ENCODE data around the gene KCNT1.

The KCNT1 gene

GRCh38 chr9:135673941-135674340, 28.0 kb upstream of the KCNT1 start:
- DNase-seq (ENCODE audit: low spot score) = no peak

- no peak for DNase-seq (ENCODE audit: low spot score)
Observed at GRCh38 chr9:135674977-135675376, 27.0 kb upstream of the KCNT1 start.

- DNase-seq (ENCODE audit: low spot score) = no peak
Observed at GRCh38 chr9:135676891-135677290, 25.1 kb upstream of the KCNT1 start.

GRCh38 chr9:135677641-135678168, 24.3 kb upstream of the KCNT1 start:
- no peak for DNase-seq (ENCODE audit: low spot score)

- DNase-seq (ENCODE audit: low spot score) = no peak
Observed at GRCh38 chr9:135678236-135679017, 23.6 kb upstream of the KCNT1 start.

GRCh38 chr9:135680056-135680455, 21.9 kb upstream of the KCNT1 start:
- no peak for DNase-seq (ENCODE audit: low spot score)

- no peak for DNase-seq (ENCODE audit: low spot score)
Observed at GRCh38 chr9:135681161-135681560, 20.8 kb upstream of the KCNT1 start.

- no peak for DNase-seq (ENCODE audit: low spot score)
Observed at GRCh38 chr9:135683401-135684034, 18.5 kb upstream of the KCNT1 start.

GRCh38 chr9:135684691-135685090, 17.3 kb upstream of the KCNT1 start:
- DNase-seq (ENCODE audit: low spot score) = no peak

GRCh38 chr9:135687216-135687615, 14.8 kb upstream of the KCNT1 start:
- DNase-seq (ENCODE audit: low spot score) = no peak

- no peak for DNase-seq (ENCODE audit: low spot score)
Observed at GRCh38 chr9:135689011-135689410, 13.0 kb upstream of the KCNT1 start.

- DNase-seq (ENCODE audit: low spot score) = no peak
Observed at GRCh38 chr9:135690836-135691570, 11.0 kb upstream of the KCNT1 start.

- no peak for DNase-seq (ENCODE audit: low spot score)
Observed at GRCh38 chr9:135692410-135692809, 9.6 kb upstream of the KCNT1 start.

GRCh38 chr9:135693265-135693664, 8.7 kb upstream of the KCNT1 start:
- DNase-seq (ENCODE audit: low spot score) = no peak

GRCh38 chr9:135693771-135694170, 8.2 kb upstream of the KCNT1 start:
- DNase-seq (ENCODE audit: low spot score) = no peak

GRCh38 chr9:135694414-135694813, 7.6 kb upstream of the KCNT1 start:
- no peak for DNase-seq (ENCODE audit: low spot score)

GRCh38 chr9:135695036-135695435, 6.9 kb upstream of the KCNT1 start:
- no peak for DNase-seq (ENCODE audit: low spot score)

- no peak for DNase-seq (ENCODE audit: low spot score)
Observed at GRCh38 chr9:135695642-135696041, 6.3 kb upstream of the KCNT1 start.

GRCh38 chr9:135696446-135696845, 5.5 kb upstream of the KCNT1 start:
- no peak for DNase-seq (ENCODE audit: low spot score)

GRCh38 chr9:135697226-135697625, 4.8 kb upstream of the KCNT1 start:
- DNase-seq (ENCODE audit: low spot score) = no peak

GRCh38 chr9:135698236-135698635, 3.7 kb upstream of the KCNT1 start:
- DNase-seq (ENCODE audit: low spot score) = no peak

- no peak for DNase-seq (ENCODE audit: low spot score)
Observed at GRCh38 chr9:135698767-135699166, 3.2 kb upstream of the KCNT1 start.

- DNase-seq (ENCODE audit: low spot score) = no peak
Observed at GRCh38 chr9:135699440-135699839, 2.5 kb upstream of the KCNT1 start, which contains the start of gene SOHLH1. SOHLH1 (minus strand) TSS chr9:135699481; CDS start chr9:135699467, 14 bp downstream.
